Stimulated activated CD8-positive, alpha-beta memory T cell treated with anti-CD3 and anti-CD28 coated beads, Interleukin-7, amount 100 ng/mL, for 24 hours (primary cell): ENCODE measurements around the gene MARCKSL1.
"Not testable (repeated sequence)": the region's sequence is repeated elsewhere in the genome, so short reads cannot be mapped to it uniquely, and the experiment has no call there.

Source experiments
- DNase-seq: peaks from one replicate; pipeline ENCODE4 v3.0.0-alpha.2; 2020; ENCODE audit warnings: low read depth

Gene MARCKSL1

DNA sequence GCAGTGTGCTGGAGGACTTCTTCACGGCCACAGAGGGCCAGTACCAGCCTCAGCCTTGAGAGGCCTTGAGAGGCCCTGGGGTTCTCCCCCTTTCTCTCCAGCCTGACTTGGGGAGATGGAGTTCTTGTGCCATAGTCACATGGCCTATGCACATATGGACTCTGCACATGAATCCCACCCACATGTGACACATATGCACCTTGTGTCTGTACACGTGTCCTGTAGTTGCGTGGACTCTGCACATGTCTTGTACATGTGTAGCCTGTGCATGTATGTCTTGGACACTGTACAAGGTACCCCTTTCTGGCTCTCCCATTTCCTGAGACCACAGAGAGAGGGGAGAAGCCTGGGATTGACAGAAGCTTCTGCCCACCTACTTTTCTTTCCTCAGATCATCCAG, 50.4 kb downstream of the MARCKSL1 start:
- DNase-seq, result no peak

DNA sequence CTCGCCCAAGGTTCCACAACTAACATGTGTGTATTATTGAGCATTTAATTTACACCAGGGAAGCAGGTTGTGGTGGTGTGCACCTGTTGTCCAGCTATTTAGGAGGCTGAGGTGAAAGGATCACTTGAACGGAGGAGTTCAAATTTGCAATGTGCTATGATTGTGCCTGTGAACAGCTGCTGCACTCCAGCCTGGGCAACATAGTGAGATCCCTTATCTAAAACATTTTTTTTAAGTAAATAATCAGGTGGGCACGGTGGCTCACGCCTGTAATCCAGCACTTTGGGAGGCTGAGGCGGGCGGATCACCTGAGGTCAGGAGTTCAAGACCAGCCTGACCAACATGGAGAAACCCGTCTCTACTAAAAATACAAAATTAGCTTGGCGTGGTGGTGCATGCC, 51.3 kb downstream of the MARCKSL1 start:
- DNase-seq, result not testable (repeated sequence)
